Gastrocnemius medialis (tissue), 4 donors: Measurements from ENCODE around the gene CFAP45.

Experiments
- POLR2A ChIP-seq, 2 donors: fragments of 450-650 bp; IDR thresholded peaks; one replicate each; pipeline ENCODE4 v1.6.1; 2017; ENCODE audit warnings: antibody characterized with exemption in 2 of 2, mild to moderate bottlenecking in 2 of 2, moderate library complexity in 2 of 2
- TF ChIP-seq, protein P1 (sequence below), 5 experiments: fragments of 450-650 bp in 3 of 5; fragments of 200-600 bp in 2 of 5; sonication (generic) in 2 of 5; IDR thresholded peaks in 4 of 5; conservative IDR thresholded peaks in 1 of 5; 1 replicate in 4 of 5; 2 replicates in 1 of 5; pipeline ENCODE4 v1.5.1; 2016 to 2019; ENCODE audit warnings: antibody characterized with exemption in 5 of 5, mild to moderate bottlenecking in 3 of 5, moderate library complexity in 3 of 5

DNA sequence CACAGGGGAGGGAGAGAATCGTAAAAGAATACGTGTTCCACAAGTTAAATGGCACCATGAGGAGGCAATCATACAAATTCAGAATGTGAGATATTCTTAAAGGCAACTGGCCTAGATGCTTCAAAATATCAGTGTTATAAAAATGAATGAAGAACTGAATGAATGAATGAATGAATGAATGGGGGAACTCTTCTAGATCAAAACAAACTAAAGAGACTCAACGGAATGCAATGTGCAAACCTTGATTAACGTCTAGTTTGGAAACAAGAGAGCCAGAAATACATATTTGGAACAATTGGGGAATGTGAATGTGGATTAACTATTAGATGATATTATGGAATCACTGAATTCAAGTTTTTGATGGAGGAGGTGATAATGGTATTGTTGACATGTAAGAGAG is 16.8 kb downstream of the CFAP45 start:
- no peak for TF ChIP-seq POLR2A (IDR thresholded peaks at IDR 0.05)
- TF ChIP-seq, protein P1, sequence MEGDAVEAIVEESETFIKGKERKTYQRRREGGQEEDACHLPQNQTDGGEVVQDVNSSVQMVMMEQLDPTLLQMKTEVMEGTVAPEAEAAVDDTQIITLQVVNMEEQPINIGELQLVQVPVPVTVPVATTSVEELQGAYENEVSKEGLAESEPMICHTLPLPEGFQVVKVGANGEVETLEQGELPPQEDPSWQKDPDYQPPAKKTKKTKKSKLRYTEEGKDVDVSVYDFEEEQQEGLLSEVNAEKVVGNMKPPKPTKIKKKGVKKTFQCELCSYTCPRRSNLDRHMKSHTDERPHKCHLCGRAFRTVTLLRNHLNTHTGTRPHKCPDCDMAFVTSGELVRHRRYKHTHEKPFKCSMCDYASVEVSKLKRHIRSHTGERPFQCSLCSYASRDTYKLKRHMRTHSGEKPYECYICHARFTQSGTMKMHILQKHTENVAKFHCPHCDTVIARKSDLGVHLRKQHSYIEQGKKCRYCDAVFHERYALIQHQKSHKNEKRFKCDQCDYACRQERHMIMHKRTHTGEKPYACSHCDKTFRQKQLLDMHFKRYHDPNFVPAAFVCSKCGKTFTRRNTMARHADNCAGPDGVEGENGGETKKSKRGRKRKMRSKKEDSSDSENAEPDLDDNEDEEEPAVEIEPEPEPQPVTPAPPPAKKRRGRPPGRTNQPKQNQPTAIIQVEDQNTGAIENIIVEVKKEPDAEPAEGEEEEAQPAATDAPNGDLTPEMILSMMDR (IDR thresholded peaks at IDR 0.05 in 4 of 5, conservative IDR thresholded peaks at IDR 0.05 in 1 of 5) = no peak
